ENCODE measurements around the gene PLA2G2D.
"Not testable (repeated sequence)": the region's sequence is repeated elsewhere in the genome, so short reads cannot be mapped to it uniquely, and the experiment has no call there.

Gene PLA2G2D

GRCh38 chr1:20134995-20135394 is 15.7 kb upstream of the PLA2G2D start:
- no peak for TF ChIP-seq POLR2AphosphoS5 (IDR thresholded peaks at IDR 0.05; ENCODE audit: low read depth)
- no peak for TF ChIP-seq GABPA (IDR thresholded peaks at IDR 0.05; ENCODE audit: low read depth)
- no peak for DNase-seq (ENCODE audit: low read depth in 1 of 2, low spot score in 1 of 2)
- no peaks in the 10 kb centered on the region for H3K27me3 ChIP-seq (ENCODE audit: insufficient read depth, poor library complexity, severe bottlenecking)
- no peak overlapping the region for H3K4me3 ChIP-seq (replicated peaks; ENCODE audit: insufficient read depth, low read length)
- H3K27ac ChIP-seq (replicated peaks): no peak overlapping the region

GRCh38 chr1:20130518-20130917 is 11.2 kb upstream of the PLA2G2D start:
- not testable (repeated sequence) for H3K27me3 ChIP-seq (ENCODE audit: insufficient read depth, poor library complexity, severe bottlenecking); H3K4me3 ChIP-seq (replicated peaks; ENCODE audit: insufficient read depth, low read length); DNase-seq (ENCODE audit: low read depth in 1 of 2, low spot score in 1 of 2); H3K27ac ChIP-seq (replicated peaks)

DNA sequence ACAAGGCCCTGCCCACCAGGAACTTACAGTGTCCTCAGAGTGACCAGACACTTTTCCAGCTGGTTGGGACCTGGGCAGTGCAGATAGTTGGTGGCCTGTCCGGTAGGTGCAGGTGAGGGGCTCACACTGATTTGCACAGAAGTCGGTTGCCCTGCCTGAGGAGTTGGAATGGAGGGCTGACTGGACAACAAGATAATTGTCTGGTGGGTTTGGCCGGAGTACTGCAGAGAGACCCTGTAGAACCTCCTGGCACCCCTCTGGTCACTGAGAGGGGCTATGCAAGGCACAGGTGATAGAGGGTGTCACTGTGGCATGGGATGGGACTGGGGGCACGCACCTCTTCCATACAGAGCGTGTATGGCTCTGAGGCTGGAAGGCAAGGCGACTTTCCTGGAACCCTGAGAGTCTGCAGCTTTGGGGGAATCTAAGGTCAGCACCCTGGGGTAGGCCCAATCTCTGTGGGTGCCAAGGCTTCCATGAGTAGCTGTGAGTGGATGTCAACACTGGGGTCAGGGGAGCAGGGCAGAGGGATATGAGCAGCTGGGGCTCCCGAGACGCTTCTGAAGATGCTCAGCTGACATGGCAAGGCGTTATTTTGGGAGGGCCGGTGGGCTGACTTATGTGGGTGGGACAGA is 7.6 kb upstream of the PLA2G2D start:
- Histone ChIP-seq H3K4me3 (replicated peaks; ENCODE audit: insufficient read depth, low read length) (no peak overlapping the region), H3K27me3 (ENCODE audit: insufficient read depth, poor library complexity, severe bottlenecking) (no peaks in the 10 kb centered on the region), H3K27ac (replicated peaks) (no peak overlapping the region)
- no peak for DNase-seq (ENCODE audit: low read depth in 1 of 2, low spot score in 1 of 2)
- TF ChIP-seq GABPA (IDR thresholded peaks at IDR 0.05; ENCODE audit: low read depth) (no peak), CTCF (IDR thresholded peaks at IDR 0.05; ENCODE audit: insufficient read depth, low read length) (no peak), SPI1 (IDR thresholded peaks at IDR 0.05; ENCODE audit: borderline replicate concordance, low read depth) (no peak), POLR2AphosphoS5 (IDR thresholded peaks at IDR 0.05; ENCODE audit: low read depth) (no peak)
- TF ChIP-seq, protein P1, sequence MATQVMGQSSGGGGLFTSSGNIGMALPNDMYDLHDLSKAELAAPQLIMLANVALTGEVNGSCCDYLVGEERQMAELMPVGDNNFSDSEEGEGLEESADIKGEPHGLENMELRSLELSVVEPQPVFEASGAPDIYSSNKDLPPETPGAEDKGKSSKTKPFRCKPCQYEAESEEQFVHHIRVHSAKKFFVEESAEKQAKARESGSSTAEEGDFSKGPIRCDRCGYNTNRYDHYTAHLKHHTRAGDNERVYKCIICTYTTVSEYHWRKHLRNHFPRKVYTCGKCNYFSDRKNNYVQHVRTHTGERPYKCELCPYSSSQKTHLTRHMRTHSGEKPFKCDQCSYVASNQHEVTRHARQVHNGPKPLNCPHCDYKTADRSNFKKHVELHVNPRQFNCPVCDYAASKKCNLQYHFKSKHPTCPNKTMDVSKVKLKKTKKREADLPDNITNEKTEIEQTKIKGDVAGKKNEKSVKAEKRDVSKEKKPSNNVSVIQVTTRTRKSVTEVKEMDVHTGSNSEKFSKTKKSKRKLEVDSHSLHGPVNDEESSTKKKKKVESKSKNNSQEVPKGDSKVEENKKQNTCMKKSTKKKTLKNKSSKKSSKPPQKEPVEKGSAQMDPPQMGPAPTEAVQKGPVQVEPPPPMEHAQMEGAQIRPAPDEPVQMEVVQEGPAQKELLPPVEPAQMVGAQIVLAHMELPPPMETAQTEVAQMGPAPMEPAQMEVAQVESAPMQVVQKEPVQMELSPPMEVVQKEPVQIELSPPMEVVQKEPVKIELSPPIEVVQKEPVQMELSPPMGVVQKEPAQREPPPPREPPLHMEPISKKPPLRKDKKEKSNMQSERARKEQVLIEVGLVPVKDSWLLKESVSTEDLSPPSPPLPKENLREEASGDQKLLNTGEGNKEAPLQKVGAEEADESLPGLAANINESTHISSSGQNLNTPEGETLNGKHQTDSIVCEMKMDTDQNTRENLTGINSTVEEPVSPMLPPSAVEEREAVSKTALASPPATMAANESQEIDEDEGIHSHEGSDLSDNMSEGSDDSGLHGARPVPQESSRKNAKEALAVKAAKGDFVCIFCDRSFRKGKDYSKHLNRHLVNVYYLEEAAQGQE (IDR thresholded peaks at IDR 0.05; ENCODE audit: insufficient replicate concordance, low read depth): no peak

DNA sequence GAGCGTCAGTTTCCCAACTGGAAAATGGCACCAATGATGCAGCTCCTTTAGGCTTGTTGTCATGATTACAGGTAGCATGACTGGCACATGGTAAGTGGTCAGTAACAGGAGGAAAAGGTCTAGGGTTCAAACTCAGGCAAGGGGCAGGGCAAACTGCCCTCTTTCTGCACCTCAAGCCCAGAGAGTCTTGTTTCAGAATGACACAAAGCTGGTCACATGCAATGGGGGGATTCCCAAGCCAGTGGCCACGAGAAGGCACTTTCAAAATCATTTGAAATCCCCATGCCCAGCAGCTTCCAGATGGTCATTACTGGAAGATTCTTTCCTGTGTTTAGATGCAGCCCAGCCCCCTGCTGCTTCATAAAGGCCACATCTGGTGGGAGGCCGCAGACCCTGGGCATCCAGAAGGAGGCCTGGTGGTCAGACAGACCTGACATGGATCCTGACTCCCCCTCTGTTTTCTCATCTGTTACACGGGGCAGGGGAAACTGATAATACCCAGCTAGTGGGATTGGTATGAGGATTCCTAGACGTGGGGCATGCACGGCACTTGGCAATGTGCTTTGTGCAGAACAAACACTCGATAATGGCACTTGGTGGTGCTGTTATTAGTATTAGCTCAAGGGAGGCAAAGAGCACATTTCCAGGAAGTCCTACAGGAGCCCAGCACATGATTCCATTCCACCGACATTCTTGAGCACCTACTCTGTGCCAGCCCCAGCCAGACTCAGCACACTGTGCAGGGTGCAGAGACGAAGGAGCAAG is 6.9 kb upstream of the PLA2G2D start:
- Histone ChIP-seq H3K4me3 (replicated peaks; ENCODE audit: insufficient read depth, low read length) (no peak overlapping the region), H3K27ac (replicated peaks) (no peak overlapping the region), H3K27me3 (ENCODE audit: insufficient read depth, poor library complexity, severe bottlenecking) (no peaks in the 10 kb centered on the region)
- TF ChIP-seq SPI1 (IDR thresholded peaks at IDR 0.05; ENCODE audit: borderline replicate concordance, low read depth) (no peak), POLR2AphosphoS5 (IDR thresholded peaks at IDR 0.05; ENCODE audit: low read depth) (no peak), CTCF (IDR thresholded peaks at IDR 0.05; ENCODE audit: insufficient read depth, low read length) (no peak), GABPA (IDR thresholded peaks at IDR 0.05; ENCODE audit: low read depth) (no peak)
- TF ChIP-seq, protein P1 (IDR thresholded peaks at IDR 0.05; ENCODE audit: insufficient replicate concordance, low read depth): no peak
- DNase-seq (ENCODE audit: low read depth in 1 of 2, low spot score in 1 of 2): no peak

Measured in HL-60 (cell line).